GM19395 (cell line): Measurements from ENCODE around the gene NPR1.
"Not testable (repeated sequence)": the region's sequence is repeated elsewhere in the genome, so short reads cannot be mapped to it uniquely, and the experiment has no call there.

Experiments
- ATAC-seq: cut with Tn5 transposase; IDR thresholded peaks from one replicate; pipeline ENCODE4 v1.9.1; 2021; ENCODE audit warnings: mild to moderate bottlenecking, moderate library complexity; ENCODE audit not compliant: unreplicated experiment

Gene NPR1

GRCh38 chr1:153678519-153679336 is at the start of gene NPR1:
TSS of gene NPR1 (plus strand) at chr1:153678688. CDS start at chr1:153679109, 421 bp downstream.
- no peak for ATAC-seq

- ATAC-seq = no peak
These were observed 49.2 kb upstream of the NPR1 start for GRCh38 chr1:153629343-153629665.

- ATAC-seq = no peak
These were observed 48.5 kb upstream of the NPR1 start for GRCh38 chr1:153629971-153630370.

GRCh38 chr1:153630384-153630783 is 48.1 kb upstream of the NPR1 start:
- ATAC-seq = no peak

GRCh38 chr1:153631047-153632022 is 47.2 kb upstream of the NPR1 start:
- ATAC-seq = no peak

- no peak for ATAC-seq
These were observed 45.2 kb upstream of the NPR1 start for GRCh38 chr1:153633161-153633753.

- peak; percentile 91 for ATAC-seq
These were observed 44.5 kb upstream of the NPR1 start, which contains the start of gene CHTOP for GRCh38 chr1:153633754-153634665. TSS of gene CHTOP (plus strand) at chr1:153634066. CDS start at chr1:153636589, 2,523 bp downstream.

GRCh38 chr1:153635872-153636271 is 42.6 kb upstream of the NPR1 start:
- ATAC-seq = no peak

GRCh38 chr1:153636312-153636711 is 42.2 kb upstream of the NPR1 start:
- no peak for ATAC-seq

GRCh38 chr1:153638261-153638660 is 40.2 kb upstream of the NPR1 start:
- ATAC-seq = no peak

- no peak for ATAC-seq
These were observed 39.2 kb upstream of the NPR1 start for GRCh38 chr1:153639280-153639679.

- not testable (repeated sequence) for ATAC-seq
These were observed 38.3 kb upstream of the NPR1 start for GRCh38 chr1:153640213-153640612.

GRCh38 chr1:153640861-153641260 is 37.6 kb upstream of the NPR1 start:
- no peak for ATAC-seq

- no peak for ATAC-seq
These were observed 36.3 kb upstream of the NPR1 start for GRCh38 chr1:153642161-153642560.

- no peak for ATAC-seq
These were observed 35.4 kb upstream of the NPR1 start for GRCh38 chr1:153643100-153643499.

GRCh38 chr1:153643816-153644215 is 34.7 kb upstream of the NPR1 start:
- ATAC-seq = no peak

- ATAC-seq = no peak
These were observed 31.7 kb upstream of the NPR1 start for GRCh38 chr1:153646672-153647345.

- ATAC-seq = no peak
These were observed 31.2 kb upstream of the NPR1 start for GRCh38 chr1:153647346-153647714.

- no peak for ATAC-seq
These were observed 30.4 kb upstream of the NPR1 start for GRCh38 chr1:153648000-153648643.
